Renal pelvis (tissue), 12 donors: Measurements from ENCODE around the gene LIPA. TPM values are rescaled to one million over a fixed set of nuclear protein-coding genes. Genes with fewer than 3 reads are reported as not detected.
"Not testable (repeated sequence)": the region's sequence is repeated elsewhere in the genome, so short reads cannot be mapped to it uniquely, and the experiment has no call there.

Experiments used
- DNase-seq: peaks from one replicate; pipeline ENCODE4 v3.0.0-alpha.2; 2013
- long read RNA-seq, 16 experiments: transcript quantifications; one replicate each; lab custom pipeline, GENCODE V29; 2026
- polyA plus RNA-seq, 3 donors: library from polyadenylated mRNA; unstranded; fragments of 120-200 nt; gene quantifications; one replicate each; pipeline ENCODE4 v1.2.1, GENCODE V29; 2013; ENCODE audit not compliant: insufficient read length in 3 of 3

Gene LIPA
- polyA plus RNA-seq = 10 to 100 TPM; 45.4 to 48.2 (median 47.4) TPM
- long read RNA-seq, donor 1, transcript LIPA-202 (10 exons, 2,782 nt) = major isoform, 16 of 26 reads
- long read RNA-seq, donor 1, partial matches to known transcripts = 9 of 26 reads
- long read RNA-seq, donor 1, other reads (novel, unspliced or antisense) = 0 of 26 reads
- long read RNA-seq, donor 2, transcript LIPA-202 (10 exons, 2,782 nt) = major isoform, 20 of 37 reads
- long read RNA-seq, donor 2, partial matches to known transcripts = 0 of 37 reads
- long read RNA-seq, donor 2, other reads (novel, unspliced or antisense) = 17 of 37 reads
- long read RNA-seq, donor 3, transcript LIPA-202 (10 exons, 2,782 nt) = major isoform, 15 of 107 reads
- long read RNA-seq, donor 3, partial matches to known transcripts = 67 of 107 reads
- long read RNA-seq, donor 3, other reads (novel, unspliced or antisense) = 25 of 107 reads
- long read RNA-seq, donor 4, transcript LIPA-202 (10 exons, 2,782 nt) = major isoform, 11 of 20 reads
- long read RNA-seq, donor 4, partial matches to known transcripts = 9 of 20 reads
- long read RNA-seq, donor 4, other reads (novel, unspliced or antisense) = 0 of 20 reads
- long read RNA-seq, donor 5, transcript LIPA-202 (10 exons, 2,782 nt) = major isoform, 5 of 5 reads
- long read RNA-seq, donor 5, partial matches to known transcripts = 0 of 5 reads
- long read RNA-seq, donor 5, other reads (novel, unspliced or antisense) = 0 of 5 reads
- long read RNA-seq, donor 6, transcript LIPA-202 (10 exons, 2,782 nt) = major isoform, 9 of 9 reads
- long read RNA-seq, donor 6, partial matches to known transcripts = 0 of 9 reads
- long read RNA-seq, donor 6, other reads (novel, unspliced or antisense) = 0 of 9 reads
- long read RNA-seq, donor 7, transcript LIPA-202 (10 exons, 2,782 nt) = major isoform, 14 of 54 reads
- long read RNA-seq, donor 7, partial matches to known transcripts = 25 of 54 reads
- long read RNA-seq, donor 7, other reads (novel, unspliced or antisense) = 15 of 54 reads
- long read RNA-seq, donor 8, transcript LIPA-202 (10 exons, 2,782 nt) = major isoform, 11 of 11 reads
- long read RNA-seq, donor 8, partial matches to known transcripts = 0 of 11 reads
- long read RNA-seq, donor 8, other reads (novel, unspliced or antisense) = 0 of 11 reads
- long read RNA-seq, donor 9, transcript LIPA-202 (10 exons, 2,782 nt) = major isoform, 20 of 29 reads
- long read RNA-seq, donor 9, partial matches to known transcripts = 0 of 29 reads
- long read RNA-seq, donor 9, other reads (novel, unspliced or antisense) = 9 of 29 reads
- long read RNA-seq, donor 10, transcript LIPA-202 (10 exons, 2,782 nt) = major isoform, 9 of 9 reads
- long read RNA-seq, donor 10, partial matches to known transcripts = 0 of 9 reads
- long read RNA-seq, donor 10, other reads (novel, unspliced or antisense) = 0 of 9 reads
- long read RNA-seq, donor 11, transcript LIPA-202 (10 exons, 2,782 nt) = major isoform, 7 of 7 reads
- long read RNA-seq, donor 11, partial matches to known transcripts = 0 of 7 reads
- long read RNA-seq, donor 11, other reads (novel, unspliced or antisense) = 0 of 7 reads
- long read RNA-seq, donor 12, transcript LIPA-202 (10 exons, 2,782 nt) = major isoform, 24 of 69 reads
- long read RNA-seq, donor 12, partial matches to known transcripts = 33 of 69 reads
- long read RNA-seq, donor 12, other reads (novel, unspliced or antisense) = 12 of 69 reads
- long read RNA-seq, donor 13, transcript LIPA-202 (10 exons, 2,782 nt) = major isoform, 5 of 10 reads
- long read RNA-seq, donor 13, partial matches to known transcripts = 5 of 10 reads
- long read RNA-seq, donor 13, other reads (novel, unspliced or antisense) = 0 of 10 reads
- long read RNA-seq, donor 14 = 0 reads
- long read RNA-seq, donor 15, transcript LIPA-202 (10 exons, 2,782 nt) = major isoform, 19 of 57 reads
- long read RNA-seq, donor 15, partial matches to known transcripts = 18 of 57 reads
- long read RNA-seq, donor 15, other reads (novel, unspliced or antisense) = 20 of 57 reads
- long read RNA-seq, donor 16, transcript LIPA-202 (10 exons, 2,782 nt) = major isoform, 13 of 21 reads
- long read RNA-seq, donor 16, partial matches to known transcripts = 0 of 21 reads
- long read RNA-seq, donor 16, other reads (novel, unspliced or antisense) = 8 of 21 reads

- DNase-seq = peak; percentile 94
Observed at GRCh38 chr10:89251409-89252224, at the start of gene LIPA. Gene LIPA (minus strand): TSS chr10:89251775. CDS start chr10:89247648, 4,127 bp downstream.

GRCh38 chr10:89301232-89301631 lies 49.7 kb upstream of the LIPA start:
- no peak for DNase-seq

GRCh38 chr10:89299031-89299430 lies 47.5 kb upstream of the LIPA start:
- no peak for DNase-seq

- DNase-seq = no peak
Observed at GRCh38 chr10:89297791-89298190, 46.2 kb upstream of the LIPA start.

- DNase-seq = no peak
Observed at GRCh38 chr10:89297356-89297755, 45.8 kb upstream of the LIPA start.

- no peak for DNase-seq
Observed at GRCh38 chr10:89296220-89296648, 44.7 kb upstream of the LIPA start.

- DNase-seq = no peak
Observed at GRCh38 chr10:89295597-89295996, 44.0 kb upstream of the LIPA start.

- no peak for DNase-seq
Observed at GRCh38 chr10:89294721-89295239, 43.2 kb upstream of the LIPA start.

GRCh38 chr10:89285303-89285702 lies 33.7 kb upstream of the LIPA start:
- DNase-seq = not testable (repeated sequence)

- not testable (repeated sequence) for DNase-seq
Observed at GRCh38 chr10:89284711-89285110, 33.1 kb upstream of the LIPA start.

GRCh38 chr10:89283936-89284475 lies 32.4 kb upstream of the LIPA start:
- DNase-seq = peak; percentile 68

- DNase-seq = peak; percentile 47
Observed at GRCh38 chr10:89283025-89283935, 31.7 kb upstream of the LIPA start.

GRCh38 chr10:89281606-89282395 lies 30.2 kb upstream of the LIPA start:
- DNase-seq = no peak

- DNase-seq = no peak
Observed at GRCh38 chr10:89280508-89280907, 28.9 kb upstream of the LIPA start.

GRCh38 chr10:89279421-89279869 lies 27.9 kb upstream of the LIPA start:
- DNase-seq = no peak

GRCh38 chr10:89278900-89279392 lies 27.4 kb upstream of the LIPA start:
- no peak for DNase-seq
